Lower lobe of right lung (tissue), 2 donors: ENCODE data around the gene TMEM252. TPM values are rescaled to one million over a fixed set of nuclear protein-coding genes. Genes with fewer than 3 reads are reported as not detected.

Experiments
- ATAC-seq, 2 donors: fragments of 200-7000 bp; cut with Tn5 transposase; one replicate each; pipeline ENCODE4 v1.9.1; 2020 to 2022; ENCODE audit warnings: mild to moderate bottlenecking in 2 of 2, moderate library complexity in 2 of 2
- DNase-seq: peaks from one replicate; pipeline ENCODE4 v3.0.0-alpha.2; 2020
- H3K27ac ChIP-seq: fragments of 200-600 bp; one replicate; pipeline ENCODE4 v1.8.0; 2022
- H3K27me3 ChIP-seq: fragments of 200-600 bp; one replicate; pipeline ENCODE4 v1.8.0; 2022; ENCODE audit warnings: low read depth
- H3K36me3 ChIP-seq: fragments of 200-600 bp; one replicate; pipeline ENCODE4 v1.8.0; 2022; ENCODE audit warnings: mild to moderate bottlenecking
- H3K4me1 ChIP-seq: fragments of 200-600 bp; one replicate; pipeline ENCODE4 v1.8.0; 2022
- H3K4me3 ChIP-seq: fragments of 200-600 bp; one replicate; pipeline ENCODE4 v1.8.0; 2022; ENCODE audit warnings: mild to moderate bottlenecking
- H3K9me3 ChIP-seq: fragments of 200-600 bp; one replicate; pipeline ENCODE4 v1.8.0; 2022
- CTCF ChIP-seq: fragments of 200-600 bp; IDR thresholded peaks from one replicate; pipeline ENCODE4 v1.8.0; 2022; ENCODE audit warnings: antibody characterized with exemption, mild to moderate bottlenecking
- intact Hi-C: fragments of 100-400 bp; cut with DNase I; formaldehyde crosslinking; loops from one replicate; pipeline ENCODE4 v1.11.0; 2022
- long read RNA-seq: library from polyadenylated mRNA; unstranded; transcript quantifications from one replicate; pipeline ENCODE4 v2.0.0, GENCODE V29; 2021
- total RNA-seq: library from RNA; stranded (reverse); fragmentation: NEBNext Ultra II Directional; extraction: Animal tissue kit (Norgen Biotek cat#: 25700); gene quantifications from one replicate; pipeline ENCODE4 v1.2.1, GENCODE V29; 2021
- donor health status: DM: no; HTN: yes; CAD: no; lungs with severe emphysema.

TMEM252 gene
- total RNA-seq, result 0.30 TPM
- long read RNA-seq, result 0 reads

- no peaks in the 10 kb centered on the region for H3K36me3 ChIP-seq
- H3K27me3 ChIP-seq, result no peaks in the 10 kb centered on the region
- DNase-seq, result no peak
- H3K9me3 ChIP-seq, result no peaks in the 10 kb centered on the region
- no peak within 1 kb of the TSS for H3K27ac ChIP-seq
- no peak for ATAC-seq
- no peak within 1 kb of the TSS for H3K4me3 ChIP-seq
- H3K4me1 ChIP-seq, result peaks cover 14% of the 10 kb centered on the region
- intact Hi-C loops, result no loop called here
- TF ChIP-seq CTCF, result no peak
Measured at GRCh38 chr9:68540712-68541535, at the start of gene TMEM252. TSS of gene TMEM252 (minus strand) at chr9:68540883. CDS start at chr9:68540814, 69 bp downstream.

- peak in 1 of 2 donors; percentile 18 for ATAC-seq
- H3K9me3 ChIP-seq, result no peaks in the 10 kb centered on the region
- intact Hi-C loops, result no loop called here
- H3K4me1 ChIP-seq, result no peaks in the 10 kb centered on the region
- H3K27me3 ChIP-seq, result no peaks in the 10 kb centered on the region
- H3K4me3 ChIP-seq, result no peak overlapping the region
- no peak for TF ChIP-seq CTCF
- H3K27ac ChIP-seq, result no peak overlapping the region
- H3K36me3 ChIP-seq, result no peaks in the 10 kb centered on the region
- no peak for DNase-seq
Measured at GRCh38 chr9:68585034-68585761, 44.5 kb upstream of the TMEM252 start.

- intact Hi-C loops, result no loop called here
- Histone ChIP-seq H3K4me3 (no peak overlapping the region), H3K36me3 (no peaks in the 10 kb centered on the region), H3K9me3 (no peaks in the 10 kb centered on the region), H3K4me1 (no peaks in the 10 kb centered on the region), H3K27ac (no peak overlapping the region), H3K27me3 (no peaks in the 10 kb centered on the region)
- TF ChIP-seq CTCF, result peak; percentile 97
- ATAC-seq (peak; percentile 98 to 100), DNase-seq (peak; percentile 87)
Measured at GRCh38 chr9:68584189-68585033, 43.7 kb upstream of the TMEM252 start.

GRCh38 chr9:68581696-68582095, 41.0 kb upstream of the TMEM252 start:
- intact Hi-C loops, result no loop called here
- no peak for TF ChIP-seq CTCF
- no peak for ATAC-seq

More at GRCh38 chr9:68581696-68582095, 41.0 kb upstream of the TMEM252 start:
- H3K4me3 ChIP-seq, result no peak overlapping the region
- no peaks in the 10 kb centered on the region for H3K36me3 ChIP-seq
- H3K4me1 ChIP-seq, result no peaks in the 10 kb centered on the region
- no peak overlapping the region for H3K27ac ChIP-seq
- H3K27me3 ChIP-seq, result no peaks in the 10 kb centered on the region
- no peak for DNase-seq
- no peaks in the 10 kb centered on the region for H3K9me3 ChIP-seq
